HFF-Myc (cell line): ENCODE measurements around the gene LTBP2.

Experiments
- DNase-seq: peaks from one replicate; pipeline ENCODE4 v3.0.0-alpha.2; 2011; ENCODE audit warnings: low read depth; ENCODE audit errors: extremely low read depth
- H3K4me3 ChIP-seq: replicated peaks from 2 replicates; pipeline ENCODE4 v1.5.1; 2011; ENCODE audit warnings: low read depth, mild to moderate bottlenecking, control low read depth, low read length
- CTCF ChIP-seq: IDR thresholded peaks from 2 replicates; pipeline ENCODE4 v1.5.1; 2012; ENCODE audit warnings: mild to moderate bottlenecking, low read depth, low read length, control low read depth; ENCODE audit errors: missing control alignments

The LTBP2 gene

GRCh38 chr14:74594029-74594428, 18.0 kb downstream of the LTBP2 start:
- no peak for DNase-seq
- TF ChIP-seq CTCF = no peak
- no peak overlapping the region for H3K4me3 ChIP-seq

- TF ChIP-seq CTCF = no peak
- H3K4me3 ChIP-seq = no peak overlapping the region
- DNase-seq = no peak
Observed at GRCh38 chr14:74593241-74593953, 18.6 kb downstream of the LTBP2 start.

- no peak overlapping the region for H3K4me3 ChIP-seq
- DNase-seq = no peak
- no peak for TF ChIP-seq CTCF
Observed at GRCh38 chr14:74592476-74593201, 19.4 kb downstream of the LTBP2 start.

- TF ChIP-seq CTCF = no peak
- DNase-seq = no peak
- no peak overlapping the region for H3K4me3 ChIP-seq
Observed at GRCh38 chr14:74591899-74592298, 20.1 kb downstream of the LTBP2 start.

- H3K4me3 ChIP-seq = no peak overlapping the region
- DNase-seq = no peak
- no peak for TF ChIP-seq CTCF
Observed at GRCh38 chr14:74591394-74591793, 20.6 kb downstream of the LTBP2 start.

DNA sequence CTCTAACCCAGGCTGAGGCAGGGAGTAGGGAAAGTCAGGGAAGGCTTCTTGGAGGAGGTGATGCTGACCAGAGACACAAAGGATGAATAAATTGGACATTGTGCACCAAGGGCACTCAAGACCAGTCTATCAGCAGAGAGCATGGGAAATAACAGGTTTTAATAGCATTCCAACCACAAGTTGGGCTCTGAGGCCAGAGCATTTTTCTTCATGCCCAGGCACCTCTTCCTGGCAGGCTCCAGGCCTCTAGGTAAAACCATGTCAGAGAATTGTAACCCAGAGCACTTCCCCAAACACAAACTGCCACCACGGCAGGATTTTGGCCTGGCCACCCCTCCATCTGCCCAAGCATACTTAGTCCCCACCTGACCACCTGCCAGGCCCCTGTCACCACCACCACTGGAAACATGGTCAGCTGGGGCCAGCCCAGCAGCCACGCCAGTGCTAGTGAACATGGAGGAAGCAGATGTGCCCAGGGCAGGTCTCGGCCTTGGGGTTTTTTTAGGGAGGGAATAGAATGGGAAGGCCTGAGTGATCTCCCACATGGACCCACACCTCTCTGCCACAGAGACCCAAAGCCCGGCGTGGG, 22.7 kb downstream of the LTBP2 start:
- DNase-seq = no peak
- no peak for TF ChIP-seq CTCF
- no peak overlapping the region for H3K4me3 ChIP-seq

GRCh38 chr14:74587363-74587707, 24.7 kb downstream of the LTBP2 start:
- DNase-seq = no peak
- H3K4me3 ChIP-seq = no peak overlapping the region
- TF ChIP-seq CTCF = no peak
